Right lobe of liver (tissue), 4 donors: ENCODE measurements around the gene ZBTB42.

ENCODE experiments used
- POLR2A ChIP-seq: fragments of 450-650 bp; IDR thresholded peaks from one replicate; pipeline ENCODE4 v1.6.1; 2017; ENCODE audit warnings: antibody characterized with exemption, mild to moderate bottlenecking
- TF ChIP-seq, protein P1 (sequence below), 4 donors: fragments of 200-600 bp in 3 of 4; fragments of 450-650 bp in 1 of 4; IDR thresholded peaks; one replicate each; pipeline versions ENCODE4 v1.5.1 to v1.8.0; 2016 to 2022; ENCODE audit warnings: antibody characterized with exemption in 4 of 4, mild to moderate bottlenecking in 2 of 4
- donor health status: DM: no; HTN: no; CAD: no.
- donor health status: DM: no; HTN: no; CAD: no.
- donor health status: DM: no; HTN: yes; CAD: no.

DNA sequence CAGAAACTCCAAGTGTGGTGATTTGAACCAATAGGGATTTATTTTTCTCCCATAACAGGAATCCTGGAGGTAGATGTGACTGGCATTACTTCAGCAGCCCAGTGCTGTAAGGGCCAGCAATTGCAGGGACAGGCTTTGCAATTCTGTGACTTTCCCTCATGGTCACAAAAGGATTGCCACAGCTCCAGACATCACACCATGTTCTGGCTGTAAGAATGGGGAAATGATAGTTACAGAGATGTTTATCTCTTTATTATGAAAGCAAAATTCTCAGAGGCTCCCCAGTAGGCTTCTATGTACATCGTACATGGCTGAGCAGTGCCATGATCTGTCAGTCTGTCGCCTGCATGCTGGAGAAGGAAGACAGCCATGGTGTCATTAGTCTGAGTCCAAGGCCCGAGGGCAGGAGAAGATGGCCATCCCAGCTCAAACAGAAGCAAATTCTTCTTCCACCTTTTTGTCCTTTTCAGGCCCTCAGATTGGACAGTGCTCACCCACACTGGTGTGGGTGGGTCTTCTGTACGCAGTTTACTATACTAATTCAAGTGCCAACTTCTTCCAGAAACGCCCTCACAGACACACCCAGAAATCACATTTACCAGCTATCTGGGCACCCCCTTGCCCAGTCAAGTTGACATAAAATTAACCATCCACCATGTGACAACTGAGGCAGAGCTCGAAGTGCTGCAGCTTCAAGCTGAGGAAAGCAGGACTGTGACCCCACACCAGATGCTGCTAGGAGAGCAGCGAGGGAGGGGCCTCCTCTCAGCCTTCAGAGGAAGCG lies 17.2 kb downstream of the ZBTB42 start:
- TF ChIP-seq, protein P1, sequence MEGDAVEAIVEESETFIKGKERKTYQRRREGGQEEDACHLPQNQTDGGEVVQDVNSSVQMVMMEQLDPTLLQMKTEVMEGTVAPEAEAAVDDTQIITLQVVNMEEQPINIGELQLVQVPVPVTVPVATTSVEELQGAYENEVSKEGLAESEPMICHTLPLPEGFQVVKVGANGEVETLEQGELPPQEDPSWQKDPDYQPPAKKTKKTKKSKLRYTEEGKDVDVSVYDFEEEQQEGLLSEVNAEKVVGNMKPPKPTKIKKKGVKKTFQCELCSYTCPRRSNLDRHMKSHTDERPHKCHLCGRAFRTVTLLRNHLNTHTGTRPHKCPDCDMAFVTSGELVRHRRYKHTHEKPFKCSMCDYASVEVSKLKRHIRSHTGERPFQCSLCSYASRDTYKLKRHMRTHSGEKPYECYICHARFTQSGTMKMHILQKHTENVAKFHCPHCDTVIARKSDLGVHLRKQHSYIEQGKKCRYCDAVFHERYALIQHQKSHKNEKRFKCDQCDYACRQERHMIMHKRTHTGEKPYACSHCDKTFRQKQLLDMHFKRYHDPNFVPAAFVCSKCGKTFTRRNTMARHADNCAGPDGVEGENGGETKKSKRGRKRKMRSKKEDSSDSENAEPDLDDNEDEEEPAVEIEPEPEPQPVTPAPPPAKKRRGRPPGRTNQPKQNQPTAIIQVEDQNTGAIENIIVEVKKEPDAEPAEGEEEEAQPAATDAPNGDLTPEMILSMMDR (IDR thresholded peaks at IDR 0.05), result no peak
- no peak for TF ChIP-seq POLR2A
